ENCODE data around the gene SC5D. TPM values are rescaled to one million over a fixed set of nuclear protein-coding genes. Genes with fewer than 3 reads are reported as not detected.

The SC5D gene
- total RNA-seq, 1 experiment from 2014 or later, result 79.2 TPM

- peak; percentile 88; the same call in 1 of the 2 replicates for TF ChIP-seq ETV6 (CRISPR knock-in tag; IDR thresholded peaks at IDR 0.05)
- TF ChIP-seq CREM (CRISPR knock-in tag; IDR thresholded peaks at IDR 0.05), result peak; percentile 84
- TF ChIP-seq ZNF416 (CRISPR knock-in tag; IDR thresholded peaks at IDR 0.05), result no peak
- no peak for TF ChIP-seq CREB1 (CRISPR knock-in tag; IDR thresholded peaks at IDR 0.05)
- TF ChIP-seq ATF6 (CRISPR knock-in tag; IDR thresholded peaks at IDR 0.05), result no peak
- peak; percentile 14; the same call in 1 of the 2 replicates for TF ChIP-seq OVOL2 (CRISPR knock-in tag; IDR thresholded peaks at IDR 0.05; ENCODE audit: borderline replicate concordance)
- peak; percentile 89 for TF ChIP-seq ARID4B (CRISPR knock-in tag; IDR thresholded peaks at IDR 0.05; ENCODE audit: borderline replicate concordance)
- no peak for TF ChIP-seq SOX15 (CRISPR knock-in tag; IDR thresholded peaks at IDR 0.05)
- TF ChIP-seq GABPB1 (CRISPR knock-in tag; IDR thresholded peaks at IDR 0.05), result no peak; the same call in 1 of the 2 replicates
- TF ChIP-seq ZNF138 (CRISPR knock-in tag; conservative IDR thresholded peaks at IDR 0.05), result no peak
- TF ChIP-seq E2F1 (CRISPR knock-in tag; IDR thresholded peaks at IDR 0.05), result no peak
- TF ChIP-seq ZBTB21 (CRISPR knock-in tag; IDR thresholded peaks at IDR 0.05; ENCODE audit: borderline replicate concordance), result 0 out of 2 replicates have a peak, but pooled peaks have one; percentile 51
- no peak for TF ChIP-seq ZNF671 (CRISPR knock-in tag; IDR thresholded peaks at IDR 0.05)
- TF ChIP-seq ATF1 (CRISPR knock-in tag; IDR thresholded peaks at IDR 0.05), result 0 out of 2 replicates have a peak, but pooled peaks have one; percentile 65
- TF ChIP-seq MLX (CRISPR knock-in tag; IDR thresholded peaks at IDR 0.05), result 0 out of 2 replicates have a peak, but pooled peaks have one; percentile 74
- no peak for TF ChIP-seq ZNF281 (CRISPR knock-in tag; IDR thresholded peaks at IDR 0.05)
- no peak for TF ChIP-seq E2F4 (CRISPR knock-in tag; IDR thresholded peaks at IDR 0.05; ENCODE audit: borderline replicate concordance, low read depth)
- TF ChIP-seq AFF4 (CRISPR knock-in tag; IDR thresholded peaks at IDR 0.05; ENCODE audit: borderline replicate concordance), result 0 out of 2 replicates have a peak, but pooled peaks have one; percentile 26
- TF ChIP-seq RELA (CRISPR knock-in tag; IDR thresholded peaks at IDR 0.05; ENCODE audit: borderline replicate concordance), result no peak
Measured at GRCh38 chr11:121292495-121293287, at the start of gene SC5D (continued).
